ENCODE data around the gene CWC22. TPM values are rescaled to one million over a fixed set of nuclear protein-coding genes. Genes with fewer than 3 reads are reported as not detected.

The CWC22 gene
- total and polyA plus RNA-seq, 2 donors (not counting 3 experiments of a cell fraction or from before 2014, with no cell fraction given), result 1.8 to 15.7 TPM

GRCh38 chr2:179991344-179991743 lies 15.8 kb downstream of the CWC22 start:
- TF ChIP-seq GATA2 (IDR thresholded peaks at IDR 0.05; ENCODE audit: insufficient read depth, insufficient read length, low read depth, low read length), result no peak
- no peaks in the 10 kb centered on the region for H3K9me3 ChIP-seq (replicated peaks; ENCODE audit: control insufficient read depth, insufficient read depth, low read length)
- ChIA-PET POLR2A (no interaction called here), CTCF (no interaction called here)
- dilution Hi-C loops (cut with MboI; ENCODE audit: extremely low pct_ligation_motif_present, low sequenced_read_pairs) (no loop called here), intact Hi-C loops (cut with micrococcal nuclease) (no loop called here)
- no peak overlapping the region for H3K9ac ChIP-seq (replicated peaks; ENCODE audit: extremely low read depth, insufficient read depth, low read length)
- peaks cover 0 to 6% of the 10 kb centered on the region in 2 experiments for H3K36me3 ChIP-seq (ENCODE audit: control insufficient read depth in 2 of 2, extremely low read depth in 1 of 2, insufficient read depth in 2 of 2, low read length in 2 of 2)
- no peaks in the 10 kb centered on the region for H3K4me1 ChIP-seq (ENCODE audit: control insufficient read depth, extremely low read depth, insufficient read depth, low read length)
- BruUV-seq (replicated peaks), result no TSS peak
- H3K27me3 ChIP-seq (ENCODE audit: control insufficient read depth in 2 of 2, insufficient read depth in 2 of 2, low read length in 2 of 2), result no peaks in the 10 kb centered on the region
- H3K79me2 ChIP-seq (ENCODE audit: control insufficient read depth, insufficient read depth, low read length), result peaks cover 22% of the 10 kb centered on the region
- no peaks in the 10 kb centered on the region for H4K20me1 ChIP-seq (replicated peaks; ENCODE audit: control insufficient read depth, extremely low read depth, insufficient read depth, low read length)
- H3K4me3 ChIP-seq (replicated peaks in 1 of 3; ENCODE audit: insufficient read depth in 1 of 3, low read depth in 1 of 3, low read length in 3 of 3), result no peak overlapping the region
- no peak overlapping the region for H3K4me2 ChIP-seq (ENCODE audit: insufficient read depth, low read length)
- FAIRE-seq (no peak), DNase-seq (ENCODE audit: low read depth, low spot score) (no peak)
- no peaks in the 10 kb centered on the region for H3K9me1 ChIP-seq (replicated peaks; ENCODE audit: control insufficient read depth, extremely low read depth, insufficient read depth, low read length)
- no peak overlapping the region for H3K27ac ChIP-seq (ENCODE audit: insufficient read depth, low read depth, low read length)
- H2AFZ ChIP-seq (ENCODE audit: low read depth, low read length), result no peak overlapping the region

GRCh38 chr2:179990676-179991317 lies 16.3 kb downstream of the CWC22 start:
- intact Hi-C loops (cut with micrococcal nuclease), result no loop called here
- DNase-seq (ENCODE audit: low read depth, low spot score) (no peak), FAIRE-seq (no peak)
- H3K79me2 ChIP-seq (ENCODE audit: control insufficient read depth, insufficient read depth, low read length), result peaks cover 17% of the 10 kb centered on the region
- no peak overlapping the region for H3K27ac ChIP-seq (ENCODE audit: insufficient read depth, low read depth, low read length)
- no peaks in the 10 kb centered on the region for H3K9me3 ChIP-seq (replicated peaks; ENCODE audit: control insufficient read depth, insufficient read depth, low read length)
- H4K20me1 ChIP-seq (replicated peaks; ENCODE audit: control insufficient read depth, extremely low read depth, insufficient read depth, low read length), result no peaks in the 10 kb centered on the region
- no peaks in the 10 kb centered on the region for H3K9me1 ChIP-seq (replicated peaks; ENCODE audit: control insufficient read depth, extremely low read depth, insufficient read depth, low read length)
- no peak for TF ChIP-seq GATA2 (IDR thresholded peaks at IDR 0.05; ENCODE audit: insufficient read depth, insufficient read length, low read depth, low read length)
- TF ChIP-seq MYC (IDR thresholded peaks at IDR 0.05; ENCODE audit: low read depth, low read length), result no peak
- TF ChIP-seq POLR2A (IDR thresholded peaks at IDR 0.05; ENCODE audit: low read depth, low read length), result no peak
- no peak for TF ChIP-seq EZH2 (IDR thresholded peaks at IDR 0.05; ENCODE audit: borderline replicate concordance, low read depth, low read length, severe bottlenecking)
- no peak for TF ChIP-seq MAX (IDR thresholded peaks at IDR 0.05; ENCODE audit: insufficient read depth, insufficient read length)
- TF ChIP-seq CTCF (IDR thresholded peaks at IDR 0.05; ENCODE audit: extremely low read depth in 1 of 2, insufficient read depth in 1 of 2, low read depth in 1 of 2, low read length in 2 of 2), result no peak
- no peak for TF ChIP-seq POLR2AphosphoS5 (IDR thresholded peaks at IDR 0.05; ENCODE audit: insufficient read depth, low read depth, low read length)
- no peak for TF ChIP-seq FOS (IDR thresholded peaks at IDR 0.05; ENCODE audit: borderline replicate concordance, insufficient read depth, low read length)
- TF ChIP-seq JUN (IDR thresholded peaks at IDR 0.05; ENCODE audit: borderline replicate concordance, insufficient read depth, insufficient read length, low read depth), result no peak
- POLR2A ChIA-PET, result no interaction called here
- no peaks in the 10 kb centered on the region for H3K4me1 ChIP-seq (ENCODE audit: control insufficient read depth, extremely low read depth, insufficient read depth, low read length)
- no peak overlapping the region for H3K4me2 ChIP-seq (ENCODE audit: insufficient read depth, low read length)
- H3K27me3 ChIP-seq (ENCODE audit: control insufficient read depth in 2 of 2, insufficient read depth in 2 of 2, low read length in 2 of 2), result no peaks in the 10 kb centered on the region
- CTCF ChIA-PET, result no interaction called here
- no peak overlapping the region for H2AFZ ChIP-seq (ENCODE audit: low read depth, low read length)
- H3K4me3 ChIP-seq (replicated peaks in 1 of 3; ENCODE audit: insufficient read depth in 1 of 3, low read depth in 1 of 3, low read length in 3 of 3), result no peak overlapping the region
- dilution Hi-C loops (cut with MboI; ENCODE audit: extremely low pct_ligation_motif_present, low sequenced_read_pairs), result no loop called here
- no peak overlapping the region for H3K9ac ChIP-seq (replicated peaks; ENCODE audit: extremely low read depth, insufficient read depth, low read length)
- BruUV-seq (replicated peaks), result no TSS peak
- peaks cover 2 to 6% of the 10 kb centered on the region in 2 experiments for H3K36me3 ChIP-seq (ENCODE audit: control insufficient read depth in 2 of 2, extremely low read depth in 1 of 2, insufficient read depth in 2 of 2, low read length in 2 of 2)
